Measurements from ENCODE around the gene FGD4.

DNA sequence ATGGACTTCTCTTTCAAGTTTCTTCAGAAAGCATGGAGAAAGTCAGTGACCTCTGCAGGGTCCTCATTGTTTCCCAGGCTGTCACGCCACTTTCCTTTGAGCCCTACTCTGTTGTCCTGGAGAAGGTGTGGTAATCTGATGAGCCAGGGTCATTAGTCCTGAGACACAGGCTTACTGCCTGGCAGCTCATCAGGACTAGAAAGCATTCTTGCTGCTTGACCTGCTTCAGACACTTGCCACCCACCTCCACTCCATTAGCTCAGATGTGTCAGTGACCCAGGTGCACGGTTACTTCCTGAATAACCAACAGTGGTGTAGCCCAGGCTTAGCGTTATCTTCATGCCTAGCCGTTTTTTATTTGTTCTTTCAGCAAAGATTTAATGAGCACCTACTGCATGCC is 93.9 kb downstream of the FGD4 start:
- TF ChIP-seq, protein P1, sequence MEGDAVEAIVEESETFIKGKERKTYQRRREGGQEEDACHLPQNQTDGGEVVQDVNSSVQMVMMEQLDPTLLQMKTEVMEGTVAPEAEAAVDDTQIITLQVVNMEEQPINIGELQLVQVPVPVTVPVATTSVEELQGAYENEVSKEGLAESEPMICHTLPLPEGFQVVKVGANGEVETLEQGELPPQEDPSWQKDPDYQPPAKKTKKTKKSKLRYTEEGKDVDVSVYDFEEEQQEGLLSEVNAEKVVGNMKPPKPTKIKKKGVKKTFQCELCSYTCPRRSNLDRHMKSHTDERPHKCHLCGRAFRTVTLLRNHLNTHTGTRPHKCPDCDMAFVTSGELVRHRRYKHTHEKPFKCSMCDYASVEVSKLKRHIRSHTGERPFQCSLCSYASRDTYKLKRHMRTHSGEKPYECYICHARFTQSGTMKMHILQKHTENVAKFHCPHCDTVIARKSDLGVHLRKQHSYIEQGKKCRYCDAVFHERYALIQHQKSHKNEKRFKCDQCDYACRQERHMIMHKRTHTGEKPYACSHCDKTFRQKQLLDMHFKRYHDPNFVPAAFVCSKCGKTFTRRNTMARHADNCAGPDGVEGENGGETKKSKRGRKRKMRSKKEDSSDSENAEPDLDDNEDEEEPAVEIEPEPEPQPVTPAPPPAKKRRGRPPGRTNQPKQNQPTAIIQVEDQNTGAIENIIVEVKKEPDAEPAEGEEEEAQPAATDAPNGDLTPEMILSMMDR (IDR thresholded peaks at IDR 0.05), result no peak
- TF ChIP-seq POLR2A (IDR thresholded peaks at IDR 0.05), result no peak

All from testis (tissue), 2 donors.